GM21786 (cell line): ENCODE data around the gene GRIPAP1.
A peak's percentile ranks its signal among the peaks of the same experiment; 100 is the strongest.

Experiments
- ATAC-seq: cut with Tn5 transposase; IDR thresholded peaks from one replicate; pipeline ENCODE4 v1.9.1; 2021; ENCODE audit not compliant: unreplicated experiment

Gene GRIPAP1

DNA sequence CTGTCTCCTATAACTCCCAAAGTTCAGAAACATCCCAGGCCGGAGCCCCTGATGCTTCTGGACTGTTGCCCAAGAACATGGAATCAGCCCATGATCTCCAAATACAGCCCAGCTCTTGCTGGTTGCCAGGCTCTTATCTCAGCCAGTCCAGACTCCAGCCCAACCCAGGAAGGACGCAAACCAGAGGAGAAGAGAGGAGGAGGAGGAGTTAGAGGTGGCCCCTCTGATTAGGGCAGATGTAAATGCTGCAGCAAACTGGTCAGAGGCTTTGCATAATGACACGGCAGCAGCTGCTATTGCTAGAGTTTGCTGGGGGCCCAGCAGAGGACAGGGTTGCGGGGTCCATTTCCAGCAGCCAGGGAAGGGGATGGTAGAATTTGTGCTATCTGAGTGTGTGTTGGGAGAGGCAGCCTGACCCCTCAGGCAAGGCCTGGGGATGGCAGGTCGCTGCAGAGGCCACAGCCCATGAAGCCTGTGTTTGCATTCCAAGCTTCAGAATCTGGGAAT is 40.4 kb downstream of the GRIPAP1 start:
- no peak for ATAC-seq

- ATAC-seq = no peak
These were observed 41.8 kb downstream of the GRIPAP1 start for GRCh38 chrX:48960291-48960690.

DNA sequence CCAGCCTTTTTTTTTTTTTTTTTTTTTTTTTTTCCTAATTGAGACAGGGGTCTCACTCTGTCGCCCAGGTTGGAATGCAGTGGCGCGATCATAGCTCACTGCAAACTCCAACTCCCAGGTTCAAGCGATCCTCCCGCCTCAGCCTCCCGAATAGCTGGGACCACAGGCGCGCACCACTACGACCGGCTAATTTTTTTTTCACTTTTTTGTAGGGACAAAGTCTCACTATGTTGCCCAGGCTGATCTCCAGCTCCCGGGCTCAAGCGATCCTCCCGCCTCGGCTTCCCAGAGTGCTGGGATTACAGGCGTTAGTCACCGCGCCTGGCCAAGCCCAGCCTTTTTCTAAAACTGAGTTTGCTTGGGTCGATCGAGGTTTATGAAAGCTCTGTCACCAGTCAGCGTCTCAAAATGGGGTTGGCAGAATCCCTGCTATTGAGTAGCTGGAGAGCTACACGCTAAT is 43.4 kb downstream of the GRIPAP1 start:
- no peak for ATAC-seq

GRCh38 chrX:48957827-48958634 is 44.0 kb downstream of the GRIPAP1 start:
- peak; percentile 72 for ATAC-seq

DNA sequence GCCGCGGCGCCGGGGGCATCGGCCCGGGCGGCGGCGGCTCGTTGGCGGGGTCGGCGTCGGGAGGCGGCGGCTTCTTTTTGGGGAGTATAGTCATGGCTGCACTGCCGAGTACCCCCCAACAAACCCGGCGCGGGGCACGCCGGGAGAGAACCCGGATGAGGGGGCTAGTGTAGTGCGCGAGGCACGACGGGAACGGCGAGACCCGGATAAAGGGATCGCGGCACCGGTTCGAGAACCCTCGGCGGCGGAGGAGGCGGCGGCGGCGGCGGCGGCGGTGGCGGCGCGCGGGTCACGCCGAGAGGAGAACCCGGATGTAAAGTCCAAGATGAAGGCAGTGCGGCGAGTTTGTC is 44.6 kb downstream of the GRIPAP1 start, which contains the start of gene OTUD5:
Gene OTUD5 (minus strand): TSS at position 131 of the 350 bp plus-strand sequence. CDS start 37 bp downstream, at position 94.
- peak; percentile 39 for ATAC-seq

- no peak for ATAC-seq
These were observed 45.2 kb downstream of the GRIPAP1 start for GRCh38 chrX:48956728-48957414.

DNA sequence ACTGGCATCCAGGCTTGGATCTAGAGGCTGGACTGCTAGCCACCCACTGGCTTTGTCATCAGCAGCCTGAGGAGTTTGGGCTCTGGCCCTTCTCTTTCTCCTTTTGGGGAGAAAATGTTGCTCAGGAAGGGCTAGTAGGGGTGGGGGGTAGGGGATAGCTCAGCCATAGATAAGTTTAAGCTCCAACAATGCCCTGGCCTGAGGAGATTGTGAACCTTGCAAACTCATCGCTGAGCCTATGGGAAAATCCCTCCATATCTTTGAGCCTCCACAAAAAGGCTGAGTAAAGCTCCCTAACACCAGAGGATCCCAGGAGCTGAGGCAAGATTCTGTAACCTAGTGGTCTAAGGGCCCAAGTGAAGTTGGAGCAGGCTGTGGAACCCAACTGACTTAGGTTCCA is 53.5 kb downstream of the GRIPAP1 start:
- ATAC-seq = no peak

GRCh38 chrX:48945517-48946348 is 56.3 kb downstream of the GRIPAP1 start:
- ATAC-seq = no peak

DNA sequence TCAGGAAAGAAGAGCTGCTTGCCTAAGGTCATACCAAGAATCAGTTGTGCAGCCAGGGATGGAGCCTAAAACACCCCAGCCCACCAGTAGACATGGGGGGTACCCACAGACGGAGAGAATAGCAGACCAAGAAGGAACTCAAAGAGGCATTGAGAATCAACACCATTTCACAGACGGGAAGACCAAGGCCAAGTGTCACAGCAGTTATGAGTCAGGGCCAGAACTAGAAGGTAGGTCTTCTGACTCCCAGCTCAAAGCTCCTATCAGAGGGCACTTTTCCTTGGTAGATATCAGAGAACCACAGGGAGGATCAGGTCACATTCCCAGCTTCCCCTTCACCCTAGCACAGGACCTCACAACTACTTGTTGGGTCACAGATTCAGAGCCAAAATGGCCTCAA is 59.2 kb downstream of the GRIPAP1 start:
- ATAC-seq = no peak

DNA sequence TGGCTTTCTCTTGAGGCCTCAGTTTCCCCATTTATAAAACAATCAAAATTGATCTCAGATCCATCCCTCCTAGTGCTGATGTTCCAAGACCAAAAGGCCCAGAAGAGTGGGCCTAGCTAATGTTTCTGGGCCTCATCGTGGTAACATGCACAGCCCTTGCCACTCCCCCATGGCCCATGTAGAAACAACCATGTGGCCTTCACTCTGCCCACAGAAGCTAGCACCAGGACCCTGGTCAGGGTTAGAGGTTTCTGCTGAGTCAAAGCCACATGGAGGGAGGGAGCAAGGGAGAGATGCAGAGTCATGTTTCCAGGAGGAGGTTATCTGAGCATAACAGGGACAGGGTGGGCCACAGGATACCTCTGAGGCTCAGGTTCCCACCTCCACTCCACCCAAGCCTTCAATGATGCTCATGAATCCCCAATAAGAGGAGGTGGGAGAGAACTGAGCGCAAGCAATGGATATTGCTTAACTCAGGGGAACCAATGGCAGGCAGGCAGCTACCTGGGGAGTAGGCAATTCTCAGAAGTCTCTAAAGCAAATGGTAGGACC is 61.6 kb downstream of the GRIPAP1 start:
- no peak for ATAC-seq

GRCh38 chrX:48939524-48940228 is 62.4 kb downstream of the GRIPAP1 start:
- ATAC-seq = peak; percentile 23

GRCh38 chrX:48938721-48939425 is 63.2 kb downstream of the GRIPAP1 start:
- peak; percentile 48 for ATAC-seq

DNA sequence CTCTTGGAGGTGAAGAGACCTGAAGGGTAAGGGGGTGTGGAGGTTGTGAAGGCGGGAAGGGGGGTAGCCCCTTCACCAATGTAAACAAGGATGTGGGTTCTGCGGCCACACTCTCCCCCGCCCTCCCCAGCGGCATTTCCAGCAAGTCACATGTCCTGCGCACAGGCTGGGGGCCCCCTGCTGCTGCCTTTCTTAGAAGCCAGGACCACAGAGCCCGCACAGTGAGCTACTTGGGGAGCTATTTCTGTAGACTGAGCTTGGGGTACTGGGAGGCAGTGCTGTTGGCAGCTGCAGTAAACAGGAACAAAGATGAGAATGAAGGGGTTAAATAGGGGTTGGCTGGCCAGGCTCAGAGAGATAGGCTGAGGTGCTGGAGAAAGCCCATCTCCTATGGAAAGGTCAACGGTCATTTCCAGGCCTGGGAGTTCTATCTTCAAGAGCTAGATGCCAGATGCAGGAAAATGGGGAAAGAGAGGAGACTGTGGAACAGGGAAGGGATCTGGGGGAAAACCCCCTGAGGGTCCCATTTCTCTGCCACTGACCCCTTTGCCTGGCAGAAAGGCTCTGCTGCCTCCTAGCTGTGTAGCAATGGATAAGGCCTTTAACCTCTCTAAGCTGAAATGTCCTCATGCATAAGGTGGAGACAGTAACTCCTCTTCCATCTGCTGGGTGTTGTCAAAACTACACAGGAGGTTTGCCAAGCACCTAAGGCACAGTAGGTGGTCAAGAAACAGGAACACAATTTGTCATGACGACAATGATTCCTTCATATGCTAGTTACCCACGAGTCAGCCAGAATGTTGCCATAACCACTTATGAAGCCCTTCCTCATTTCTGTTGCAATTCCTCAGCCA is 64.8 kb downstream of the GRIPAP1 start:
- peak; percentile 50 for ATAC-seq

DNA sequence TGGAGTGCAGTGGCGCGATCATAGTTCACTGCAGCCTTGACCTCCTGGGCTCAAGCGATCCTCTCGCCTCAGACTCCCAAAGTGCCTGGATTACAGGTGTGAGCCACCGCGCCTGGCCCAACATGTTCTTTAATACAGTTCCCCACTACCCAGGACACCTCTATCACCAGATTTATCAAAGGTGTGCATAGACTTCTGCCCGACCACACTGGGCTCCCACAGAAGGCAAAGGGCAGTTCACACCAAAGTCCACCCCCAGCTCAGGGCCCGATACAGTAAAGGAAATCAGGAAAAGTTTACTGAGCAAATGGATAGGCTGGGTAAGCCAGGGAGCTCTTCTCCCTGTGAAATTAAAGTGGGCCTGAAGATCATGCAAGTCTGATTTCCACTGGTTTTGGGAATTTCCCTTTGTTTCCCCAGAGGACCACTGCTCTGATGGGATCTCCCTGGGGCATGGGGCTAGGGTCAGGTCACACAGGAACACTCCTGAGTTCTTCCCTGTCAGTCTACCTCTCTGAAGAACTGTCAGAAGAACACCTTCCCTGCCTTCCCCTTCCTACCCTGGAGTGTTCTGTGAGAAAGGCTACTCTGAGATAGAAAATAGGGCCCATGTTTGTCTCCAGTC is 65.5 kb downstream of the GRIPAP1 start:
- no peak for ATAC-seq

GRCh38 chrX:48935301-48935670 is 66.8 kb downstream of the GRIPAP1 start:
- no peak for ATAC-seq

DNA sequence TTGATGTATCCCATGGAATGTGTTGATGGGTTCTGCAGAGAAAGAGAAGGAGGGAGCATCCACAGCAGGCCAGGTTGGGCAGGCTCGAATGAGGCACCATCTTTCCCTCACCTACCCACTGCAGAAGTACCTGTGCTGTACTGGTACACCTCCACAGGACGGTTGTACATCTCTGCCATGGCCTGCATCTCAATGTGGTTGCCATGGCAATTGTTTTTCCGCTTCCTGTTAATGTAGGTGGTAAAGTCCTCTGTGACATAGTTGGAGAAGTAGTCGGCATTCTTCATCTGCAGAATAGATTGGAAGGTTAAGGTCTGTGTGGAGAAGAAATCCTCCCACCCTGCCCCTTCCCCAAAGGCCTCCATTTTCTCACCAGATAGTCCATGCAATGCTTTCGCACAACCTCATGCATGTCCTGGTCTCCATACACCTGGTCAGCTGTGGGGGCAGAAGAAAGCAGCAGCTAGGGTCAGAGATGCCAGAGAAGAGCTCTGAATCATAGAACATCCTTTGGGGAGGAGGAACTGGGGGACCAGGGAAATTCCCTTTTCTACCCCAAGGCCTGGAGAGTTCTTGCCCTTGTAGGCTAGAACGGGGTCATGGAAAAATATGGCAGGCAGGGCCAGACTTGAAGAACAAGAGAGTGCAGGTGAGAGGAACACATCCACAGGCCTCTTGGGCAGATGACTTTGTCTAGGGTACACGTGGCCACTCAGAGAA is 67.3 kb downstream of the GRIPAP1 start:
- ATAC-seq = no peak

DNA sequence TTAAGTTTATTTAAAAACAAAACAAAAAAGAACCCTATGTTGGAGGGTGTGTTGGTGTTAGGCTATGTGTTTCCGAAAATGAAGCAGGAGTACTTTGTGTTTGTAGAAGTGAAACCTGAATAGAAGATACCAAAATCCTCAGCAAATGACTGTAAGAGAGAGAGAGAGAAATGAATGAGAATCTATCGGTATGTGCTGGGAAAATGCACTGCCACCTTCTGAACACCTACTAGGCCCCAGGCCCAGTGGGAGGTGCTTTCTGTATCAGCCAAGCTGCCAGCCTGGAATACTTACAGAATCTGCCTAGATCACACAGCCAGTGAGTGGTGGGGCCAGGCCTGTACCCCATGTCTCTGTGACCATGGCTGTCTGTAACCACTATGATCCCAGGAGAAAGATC is 68.3 kb downstream of the GRIPAP1 start:
- no peak for ATAC-seq
